GM19372 (cell line): ENCODE results near the gene SLC35B2.

Source experiments
- ATAC-seq: cut with Tn5 transposase; IDR thresholded peaks from one replicate; pipeline ENCODE4 v1.9.1; 2021; ENCODE audit warnings: mild to moderate bottlenecking, low read depth, moderate library complexity; ENCODE audit not compliant: unreplicated experiment

SLC35B2 gene

DNA sequence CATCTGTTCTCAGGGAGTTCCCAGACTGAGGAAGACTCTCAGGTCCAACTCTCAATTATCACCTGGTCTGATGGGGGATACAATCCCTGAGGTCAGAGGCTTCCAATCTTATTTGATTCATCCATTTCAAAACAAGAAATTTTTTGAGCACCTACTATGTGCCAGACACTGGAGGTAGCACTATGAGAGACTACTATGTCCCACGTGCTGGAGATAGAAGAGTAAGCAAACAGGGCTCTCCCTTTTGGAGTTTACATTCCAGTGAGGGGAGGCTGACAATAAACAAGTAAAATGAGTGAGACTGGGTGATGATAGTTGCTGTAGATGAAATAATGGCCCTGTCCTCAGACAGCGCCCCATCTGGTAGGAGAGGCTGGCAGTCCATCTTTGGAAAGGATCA lies 29.4 kb upstream of the SLC35B2 start:
- ATAC-seq: no peak

DNA sequence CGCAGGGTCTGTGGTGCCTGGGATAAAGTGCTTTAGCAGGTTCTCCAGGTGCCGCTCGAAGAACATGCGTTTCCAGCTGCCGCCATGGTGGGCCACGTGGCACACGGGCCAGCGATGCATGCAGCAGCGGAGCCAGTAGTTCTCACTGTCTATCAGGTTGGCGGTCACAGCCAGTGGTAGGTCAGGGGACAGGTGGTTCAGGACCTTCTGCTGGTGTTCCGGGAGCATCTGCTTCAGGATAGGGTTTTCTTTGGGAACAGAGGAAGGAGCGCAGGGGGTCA lies 28.9 kb upstream of the SLC35B2 start:
- ATAC-seq: no peak

DNA sequence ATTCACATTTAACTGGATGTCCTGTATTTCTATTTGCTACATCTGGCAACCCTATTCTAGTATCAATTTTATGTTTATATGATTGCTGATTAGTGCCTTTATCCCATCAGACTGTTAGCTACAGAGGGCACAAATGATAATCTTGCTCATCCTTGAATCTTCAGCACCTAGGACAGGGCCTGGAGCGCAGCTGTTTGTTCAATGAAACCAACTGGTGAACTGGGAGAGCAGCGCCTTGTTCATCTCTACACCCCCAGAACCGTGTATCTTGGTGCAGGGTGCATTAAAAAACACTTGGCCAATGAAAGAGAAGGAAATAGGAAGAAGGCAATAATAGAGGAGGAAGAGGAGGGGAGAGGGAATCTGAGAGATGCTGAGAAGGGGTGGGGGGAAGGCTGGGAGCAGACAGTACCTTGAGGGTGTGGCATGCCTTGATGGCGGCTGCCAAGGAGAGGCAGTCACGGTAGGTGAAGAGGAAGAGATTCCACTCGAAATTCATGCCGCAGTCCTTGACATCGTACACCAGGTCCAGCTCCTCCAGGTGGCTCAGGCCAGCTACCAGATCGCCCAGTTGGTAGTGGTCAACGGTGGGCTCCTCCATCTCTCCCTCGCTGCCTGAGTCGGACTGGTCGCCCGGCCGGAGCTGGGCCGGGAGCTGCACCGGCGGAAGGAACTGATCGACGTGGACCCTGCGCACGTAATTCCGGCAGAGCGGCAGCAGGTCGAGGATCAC lies 28.4 kb upstream of the SLC35B2 start:
- ATAC-seq: no peak

DNA sequence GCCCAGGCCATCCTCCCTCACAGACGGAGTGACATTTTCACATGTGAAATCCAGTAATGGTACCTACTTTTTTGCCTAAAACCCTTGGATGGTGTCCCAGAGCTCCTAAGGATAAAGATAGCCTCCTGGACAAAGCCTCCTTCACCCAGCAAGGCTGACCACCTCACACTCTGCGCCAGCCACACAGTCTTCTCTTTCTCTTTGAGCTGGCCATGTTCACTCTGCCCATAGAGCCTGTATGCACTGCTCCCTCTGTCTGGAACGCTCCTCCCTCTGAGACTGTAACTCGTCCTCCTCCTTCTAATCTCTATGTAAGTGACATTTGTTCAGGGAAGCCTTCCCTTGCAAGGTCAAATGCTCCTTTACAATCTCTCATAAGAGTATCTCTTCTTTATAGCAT lies 27.5 kb upstream of the SLC35B2 start:
- no peak for ATAC-seq

DNA sequence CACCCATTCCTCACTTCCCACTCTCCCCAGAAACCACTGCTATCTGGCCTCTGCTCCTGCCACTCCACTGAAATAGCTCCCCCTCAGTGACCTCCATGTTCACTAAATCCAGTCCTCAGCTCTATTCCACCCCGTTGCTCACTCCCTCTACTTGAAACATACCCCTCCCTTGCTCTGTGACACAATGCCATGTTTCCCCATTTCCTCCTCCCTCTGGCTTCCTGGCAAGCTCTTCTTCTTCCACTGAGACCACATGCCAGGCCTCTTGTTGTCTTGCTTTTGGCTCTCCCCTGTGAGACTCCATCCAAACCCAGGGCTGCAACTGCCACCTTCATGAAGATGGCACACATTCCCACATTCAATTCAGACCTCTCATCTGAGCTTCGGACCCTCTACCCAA lies 26.8 kb upstream of the SLC35B2 start:
- ATAC-seq: no peak

DNA sequence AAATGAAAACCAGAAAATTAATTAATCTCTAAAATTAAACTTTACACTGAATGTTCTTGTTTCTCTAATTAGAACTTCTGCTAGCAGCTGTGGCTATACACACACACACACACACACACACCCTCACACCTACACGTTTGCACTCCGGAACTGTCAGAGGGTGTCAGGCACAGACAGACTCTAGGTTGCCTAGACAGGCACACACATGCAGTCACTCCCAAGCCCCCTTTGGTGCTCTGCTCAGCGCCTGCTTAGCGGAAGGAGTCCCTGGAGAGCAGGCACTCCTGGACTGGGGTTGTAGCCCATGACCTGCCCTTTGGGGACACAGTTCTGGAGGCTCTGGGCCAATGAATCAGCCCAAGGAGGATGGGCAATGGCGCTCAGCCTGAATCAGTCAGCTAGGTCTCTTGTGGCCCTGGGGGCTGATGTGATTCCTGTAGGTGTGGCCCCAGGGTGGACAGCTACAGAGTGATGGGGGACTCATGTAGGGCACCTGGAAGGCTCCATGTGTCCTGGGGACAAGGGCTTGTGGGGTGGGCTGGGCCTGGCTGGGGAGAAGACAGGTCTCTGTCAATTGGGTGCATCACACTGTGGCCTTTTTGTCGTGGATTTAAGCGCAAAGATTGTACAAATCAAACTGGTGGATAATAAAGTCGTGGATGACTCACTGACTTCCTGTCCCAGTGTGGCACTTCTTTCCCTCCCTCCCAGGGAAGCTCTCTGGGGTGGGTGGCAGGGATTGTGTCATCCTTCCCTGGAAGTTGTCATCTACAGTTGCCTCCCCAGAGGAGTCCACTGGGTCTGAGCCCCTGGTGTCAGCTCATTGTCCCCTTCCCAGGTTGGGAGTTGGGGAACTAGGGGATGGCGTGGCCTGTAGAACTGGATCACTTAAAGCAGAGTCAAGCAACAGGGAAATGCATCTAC lies 21.7 kb upstream of the SLC35B2 start:
- no peak for ATAC-seq

DNA sequence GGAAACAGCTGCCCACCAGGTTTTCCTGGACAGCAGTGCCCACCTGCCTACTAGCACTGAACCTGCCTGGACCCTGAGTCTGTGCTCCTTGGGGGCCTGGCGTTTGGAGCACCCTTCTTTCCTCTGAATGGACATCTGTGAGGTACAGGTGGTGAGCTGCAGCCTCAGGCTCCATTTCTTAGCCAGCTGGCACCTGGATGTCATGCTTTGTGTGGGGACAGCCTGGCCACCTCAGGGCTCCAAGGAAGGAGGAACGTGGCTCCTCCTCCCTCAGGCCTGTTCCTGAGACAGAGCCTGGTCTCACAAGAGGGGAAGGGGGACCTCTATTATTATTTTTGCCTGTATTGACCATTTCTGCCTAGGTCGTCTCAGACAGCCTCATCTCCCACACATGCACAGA lies 21.0 kb upstream of the SLC35B2 start:
- no peak for ATAC-seq

DNA sequence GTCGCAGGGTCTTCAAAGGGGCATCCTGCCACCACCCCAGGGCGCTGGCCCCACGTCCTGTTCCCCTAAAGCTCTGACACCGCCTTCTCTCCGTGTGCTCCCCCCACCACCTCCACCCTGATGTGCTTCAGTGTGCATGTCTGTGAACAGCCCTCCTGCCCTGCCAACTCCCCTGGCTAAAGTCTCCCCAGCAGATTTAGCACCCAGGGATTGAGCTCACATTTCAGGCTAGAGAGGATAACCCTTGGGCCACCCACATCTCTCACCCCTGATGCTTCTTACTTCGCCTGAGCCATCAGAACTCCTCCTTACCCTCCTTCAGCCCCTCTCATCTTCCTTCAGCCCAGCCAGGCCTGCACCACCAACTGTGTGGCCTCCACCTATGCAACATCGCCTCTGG lies 20.4 kb upstream of the SLC35B2 start:
- ATAC-seq: no peak

DNA sequence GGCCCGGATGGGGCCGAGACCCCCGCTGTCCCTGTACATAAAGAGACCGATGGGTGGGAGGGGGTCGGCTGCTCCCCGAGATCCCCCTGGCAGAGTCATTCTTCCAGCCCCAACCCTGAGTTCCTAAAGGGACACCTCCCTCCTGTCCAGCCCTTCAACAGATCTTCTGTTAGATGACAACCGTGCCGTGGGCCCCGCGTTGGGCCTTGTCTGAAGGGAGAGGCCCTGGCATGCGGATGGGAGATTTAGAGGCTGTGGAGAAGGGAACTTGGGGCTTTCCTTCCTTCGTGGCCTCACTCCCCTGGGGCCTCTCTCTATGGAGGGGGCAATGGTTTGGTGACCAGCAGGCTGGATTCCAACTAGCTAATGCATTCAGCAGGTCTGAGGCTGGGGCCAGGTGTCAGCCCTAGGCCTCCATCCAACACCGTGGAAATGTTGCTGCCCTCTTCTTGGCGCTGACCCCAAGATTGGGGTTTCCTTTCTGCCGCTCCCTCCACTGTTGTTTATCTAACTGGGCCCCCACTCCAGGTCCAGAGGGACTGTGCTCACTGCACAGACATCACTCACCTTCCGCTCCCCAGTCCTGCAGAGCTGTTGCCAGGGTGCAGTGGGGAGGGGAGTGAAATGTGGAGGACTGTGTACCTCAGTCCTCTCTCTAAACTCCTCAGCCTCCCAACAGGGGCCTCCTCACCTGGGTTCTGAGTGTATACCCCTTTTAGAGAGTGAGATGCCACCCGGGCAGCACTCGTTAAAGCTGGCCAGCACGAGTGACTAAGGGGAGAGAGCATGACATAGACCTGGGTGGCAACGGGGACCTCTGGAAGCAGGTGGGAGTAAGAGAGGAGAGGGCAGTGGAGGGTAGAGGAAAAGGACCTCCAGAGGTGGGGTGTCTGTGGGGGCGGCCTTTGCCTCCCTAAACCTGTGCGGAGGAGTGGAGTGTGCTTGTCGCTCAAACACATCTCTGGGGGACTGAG lies 19.6 kb upstream of the SLC35B2 start:
- ATAC-seq: no peak

DNA sequence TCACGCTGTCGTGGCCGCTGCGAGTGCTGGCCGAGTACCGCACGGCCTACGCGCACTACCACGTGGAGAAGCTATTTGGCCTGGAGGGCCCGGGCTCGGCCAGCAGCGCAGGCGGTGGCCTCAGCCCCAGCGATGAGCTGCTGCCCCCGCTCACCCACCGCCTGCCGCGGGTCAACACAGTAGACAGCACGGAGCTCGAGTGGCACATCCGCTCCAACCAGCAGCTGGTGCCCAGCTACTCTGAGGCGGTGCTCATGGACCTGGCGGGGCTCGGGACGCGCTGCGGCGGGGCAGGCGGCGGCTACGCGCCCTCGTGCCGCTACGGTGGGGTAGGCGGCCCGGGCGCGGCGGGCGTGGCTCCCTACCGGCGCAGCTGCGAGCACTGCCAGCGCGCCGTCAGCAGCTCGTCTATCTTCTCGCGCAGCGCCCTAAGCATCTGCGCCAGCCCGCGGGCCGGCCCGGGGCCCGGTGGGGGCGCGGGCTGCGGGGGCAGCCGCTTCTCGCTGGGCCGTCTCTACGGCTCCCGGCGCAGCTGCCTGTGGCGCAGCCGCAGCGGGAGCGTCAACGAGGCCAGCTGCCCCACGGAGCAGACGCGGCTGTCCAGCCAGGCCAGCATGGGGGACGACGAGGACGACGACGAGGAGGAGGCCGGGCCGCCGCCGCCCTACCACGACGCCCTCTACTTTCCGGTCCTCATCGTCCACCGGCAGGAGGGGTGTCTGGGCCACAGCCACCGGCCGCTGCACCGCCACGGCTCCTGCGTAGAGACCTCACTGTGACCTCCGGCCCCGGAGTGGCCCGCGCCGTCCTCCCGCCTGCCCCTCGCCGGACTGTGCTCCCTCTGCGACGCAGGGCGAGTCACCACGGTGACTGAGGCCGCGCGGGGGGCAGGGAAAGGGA lies 18.7 kb upstream of the SLC35B2 start:
- no peak for ATAC-seq

DNA sequence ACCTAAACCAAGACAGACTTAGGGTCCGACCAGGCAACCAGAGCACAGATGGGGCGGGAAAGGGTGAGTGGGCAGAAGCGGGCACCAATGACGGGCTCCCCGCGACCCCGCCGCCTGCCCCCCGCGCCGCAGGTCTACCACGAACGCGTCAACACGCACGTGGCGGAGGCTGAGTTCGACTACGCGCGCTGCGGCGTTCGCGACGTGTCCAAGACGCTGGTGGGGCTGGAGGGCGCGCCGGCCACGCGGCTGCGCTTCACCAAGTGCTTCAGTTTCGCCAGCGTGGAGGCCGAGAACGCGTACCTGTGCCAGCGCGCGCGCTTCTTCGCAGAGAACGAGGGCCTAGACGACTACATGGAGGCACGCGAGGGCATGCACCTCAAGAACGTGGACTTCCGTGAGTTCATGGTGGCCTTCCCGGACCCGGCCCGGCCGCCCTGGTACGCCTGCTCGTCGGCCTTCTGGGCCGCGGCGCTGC lies 18.0 kb upstream of the SLC35B2 start:
- ATAC-seq: no peak

DNA sequence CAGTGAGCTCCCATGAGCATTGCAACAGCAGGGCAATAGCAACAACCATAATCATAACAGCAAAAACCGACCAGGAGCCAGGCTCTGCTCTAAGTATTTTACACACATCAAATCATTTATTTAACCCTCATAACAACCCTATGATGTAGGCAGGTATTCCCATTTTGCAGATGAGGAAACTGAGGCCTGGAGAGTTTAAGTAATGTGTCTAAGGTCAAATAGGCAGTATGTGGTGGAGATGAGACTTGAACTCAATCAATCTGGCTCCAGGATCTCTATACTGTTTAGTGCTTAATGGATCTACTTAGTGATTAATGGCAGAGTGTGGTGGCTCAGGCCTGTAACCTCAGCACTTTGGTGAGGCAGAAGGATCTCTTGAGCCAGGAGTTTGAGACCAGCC lies 16.3 kb upstream of the SLC35B2 start:
- no peak for ATAC-seq

DNA sequence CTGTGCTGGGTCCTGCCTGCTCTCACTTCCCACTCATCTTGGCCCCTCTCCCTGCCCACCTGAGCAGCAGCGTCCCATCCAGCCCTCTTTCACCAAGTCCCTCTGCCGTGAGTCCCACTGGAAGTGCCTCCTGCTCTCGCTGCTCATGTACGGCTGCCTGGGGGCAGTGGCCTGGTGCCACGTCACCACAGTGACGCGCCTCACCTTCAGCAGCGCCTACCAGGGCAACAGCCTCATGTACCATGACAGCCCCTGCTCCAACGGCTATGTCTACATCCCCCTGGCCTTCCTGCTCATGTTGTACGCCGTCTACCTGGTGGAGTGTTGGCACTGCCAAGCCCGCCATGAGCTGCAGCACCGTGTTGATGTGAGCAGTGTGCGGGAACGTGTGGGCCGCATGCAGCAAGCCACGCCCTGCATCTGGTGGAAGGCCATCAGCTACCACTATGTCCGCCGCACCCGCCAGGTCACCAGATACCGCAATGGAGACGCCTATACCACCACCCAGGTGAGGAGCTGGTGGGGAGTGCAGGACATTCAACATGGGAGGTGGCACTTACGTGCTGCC lies 15.8 kb upstream of the SLC35B2 start:
- no peak for ATAC-seq

DNA sequence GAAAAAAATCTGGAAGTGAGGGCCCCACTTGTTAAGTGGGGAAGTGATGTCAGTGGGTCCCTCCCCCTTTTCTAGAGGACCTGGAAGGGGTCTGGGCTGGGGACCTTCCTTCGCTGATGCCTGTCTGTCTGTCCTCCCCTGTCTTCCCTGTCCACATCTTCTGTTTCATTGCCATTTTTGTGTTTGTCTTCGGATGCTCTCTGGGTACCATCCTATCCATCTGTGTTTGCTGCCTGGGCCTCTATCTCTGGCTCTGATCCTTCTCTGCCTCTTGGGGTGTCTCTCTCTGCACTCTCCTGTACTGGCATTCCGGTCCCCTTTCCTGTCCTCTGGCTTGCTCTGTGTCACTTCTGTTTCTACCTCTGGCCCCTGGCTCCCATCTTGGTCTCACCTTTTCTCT lies 15.2 kb upstream of the SLC35B2 start:
- ATAC-seq: no peak

DNA sequence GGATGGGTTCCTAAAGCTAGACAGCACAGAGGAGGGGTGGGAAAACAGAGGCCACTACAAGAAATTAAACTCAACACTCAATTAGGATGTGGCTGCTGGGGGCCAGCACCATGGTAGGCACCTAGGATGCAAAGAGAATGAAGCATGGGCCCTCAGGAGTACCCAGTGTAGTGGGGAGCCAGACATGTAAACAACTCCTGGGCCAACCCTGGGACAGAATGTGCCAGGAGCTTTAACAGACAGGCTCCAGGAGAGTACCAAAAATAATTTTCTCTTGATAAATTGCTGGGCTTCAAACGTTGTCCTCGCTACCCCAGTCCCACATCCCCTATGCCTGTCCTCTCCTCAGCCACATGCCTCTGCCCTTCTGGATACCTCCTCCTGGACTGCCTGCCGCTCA lies 14.6 kb upstream of the SLC35B2 start:
- no peak for ATAC-seq

DNA sequence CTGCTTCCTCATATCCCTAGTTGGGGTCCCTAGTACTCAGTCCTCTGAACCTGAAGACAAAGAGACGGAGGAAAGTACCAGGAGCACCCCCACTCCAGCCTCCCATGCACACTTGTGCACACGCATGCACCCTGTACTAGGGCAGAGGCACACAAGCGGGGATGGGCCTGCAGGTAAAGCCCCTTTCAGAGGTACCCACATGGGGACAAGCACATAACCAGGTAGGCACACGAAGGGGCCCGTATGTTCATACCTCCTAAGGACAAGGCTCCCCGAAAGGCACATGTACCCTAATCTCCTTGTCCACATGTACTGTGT lies 14.0 kb upstream of the SLC35B2 start:
- ATAC-seq: no peak

DNA sequence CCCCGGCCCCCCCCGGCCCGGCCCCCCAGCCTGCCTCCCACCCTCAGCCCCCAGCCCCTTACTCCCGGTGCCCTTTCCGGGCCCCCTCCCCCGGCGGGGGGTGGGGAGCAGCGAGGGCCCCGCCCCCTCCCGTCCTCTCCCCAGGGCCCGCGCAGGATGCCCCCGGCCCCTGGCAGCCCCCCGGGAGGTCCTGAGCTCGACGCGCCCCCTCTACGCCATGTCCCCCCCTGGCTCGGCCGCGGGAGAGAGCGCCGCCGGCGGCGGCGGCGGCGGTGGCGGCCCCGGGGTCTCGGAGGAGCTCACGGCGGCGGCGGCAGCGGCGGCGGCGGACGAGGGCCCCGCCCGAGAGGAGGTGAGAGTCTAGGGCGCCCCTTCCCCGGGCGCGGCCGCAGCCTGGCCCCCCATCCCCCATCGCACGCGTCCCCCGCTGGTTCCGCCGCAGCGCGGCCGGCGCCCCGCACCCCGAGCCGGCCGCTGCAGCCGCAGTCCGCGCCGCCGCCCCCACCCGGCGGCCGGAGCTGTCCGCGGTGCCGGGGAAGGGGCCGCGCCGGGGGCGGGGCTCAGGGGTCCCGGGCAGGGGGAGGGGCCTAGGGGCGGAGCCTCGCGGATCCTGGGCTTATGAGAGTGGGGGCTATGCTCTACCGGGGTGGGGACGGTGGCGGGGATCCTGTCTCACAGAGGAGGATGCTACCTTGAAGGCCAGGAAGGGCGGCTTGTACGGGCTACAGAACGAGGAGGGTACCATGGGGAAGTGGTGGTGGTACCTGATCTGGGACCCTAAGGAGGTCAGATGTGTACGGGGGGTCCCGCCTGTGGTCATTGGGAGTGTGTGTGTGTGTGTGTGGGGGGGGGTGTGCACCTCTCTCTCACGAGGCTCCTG lies 13.4 kb upstream of the SLC35B2 start:
- ATAC-seq: no peak

DNA sequence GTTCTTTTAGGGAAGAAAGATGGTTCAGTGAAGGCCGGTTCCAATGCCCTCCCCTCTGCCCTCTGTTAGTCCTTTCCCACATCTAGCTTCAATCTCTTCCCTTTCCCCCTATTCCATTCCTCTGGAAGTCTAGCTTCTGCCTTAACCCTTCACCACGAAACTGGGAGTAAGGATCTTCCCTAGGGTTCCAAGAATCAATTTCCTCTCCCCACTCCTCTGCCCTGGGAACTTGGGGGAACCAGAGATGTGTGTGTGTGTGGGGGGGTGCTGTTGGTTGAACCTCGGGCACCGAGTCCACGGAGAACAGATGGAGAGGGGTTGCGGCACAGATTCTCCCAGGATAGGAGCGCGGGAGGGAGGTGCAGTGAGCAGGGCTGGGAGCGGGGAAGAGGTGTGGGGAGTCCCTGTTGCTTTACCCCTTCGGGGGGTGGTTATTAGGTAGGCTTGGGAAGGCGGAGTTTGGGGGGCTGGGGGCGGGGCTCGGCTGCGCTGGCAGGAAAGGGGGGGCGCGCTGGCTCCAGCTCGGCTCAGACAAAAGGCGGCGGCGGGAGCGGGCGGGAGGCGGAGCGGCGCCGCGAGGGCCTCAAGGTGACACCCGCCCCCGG lies 12.7 kb upstream of the SLC35B2 start, which contains the start of gene TMEM151B:
Gene TMEM151B (plus strand): TSS at position 530 of the 605 bp plus-strand sequence. CDS start 293 bp downstream, outside the sequence.
- no peak for ATAC-seq
